ENCODE measurements around the gene RPTOR. TPM values are rescaled to one million over a fixed set of nuclear protein-coding genes. Genes with fewer than 3 reads are reported as not detected.
"Not testable (repeated sequence)": the region's sequence is repeated elsewhere in the genome, so short reads cannot be mapped to it uniquely, and the experiment has no call there.

Gene RPTOR
- total RNA-seq, 4 donors from 2014 or later = 47.6 to 56.9 (median 55.4) TPM

DNA sequence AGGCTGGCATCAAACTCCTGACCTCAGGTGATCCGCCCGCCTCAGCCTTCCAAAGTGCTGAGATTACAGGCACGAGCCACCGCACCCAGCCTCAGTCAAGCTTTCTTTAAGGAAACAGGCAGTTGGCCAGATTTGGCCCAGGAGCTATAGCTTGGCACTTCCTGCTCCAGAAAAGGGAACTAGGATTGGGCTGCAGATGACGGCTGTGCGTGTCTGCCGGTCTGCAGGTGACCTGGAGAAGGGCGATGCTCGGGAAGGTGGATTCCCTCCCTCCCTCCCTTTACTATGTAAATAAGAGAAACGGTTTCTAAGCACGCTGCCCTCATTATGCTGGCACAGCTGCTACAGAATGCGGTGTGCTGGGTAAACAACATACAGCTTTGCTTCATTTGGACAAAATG lies 215.9 kb downstream of the RPTOR start:
- intact Hi-C loops (cut with DNase I; ENCODE audit: low total_unique reads) = no loop called here
- DNase-seq (no peak), ATAC-seq (no peak)
- H3K36me3 ChIP-seq = no peaks in the 10 kb centered on the region
- no peaks in the 10 kb centered on the region for H3K27me3 ChIP-seq
- no peak overlapping the region for H3K27ac ChIP-seq
- H3K9me3 ChIP-seq = no peaks in the 10 kb centered on the region
- peaks cover 0 to 15% of the 10 kb centered on the region in 2 donors for H3K4me1 ChIP-seq
- in situ Hi-C loops (cut with MboI; ENCODE audit: low sequenced_read_pairs in 4 of 4) = no loop called here
- no peak overlapping the region for H3K4me3 ChIP-seq
- TF ChIP-seq, protein P1, sequence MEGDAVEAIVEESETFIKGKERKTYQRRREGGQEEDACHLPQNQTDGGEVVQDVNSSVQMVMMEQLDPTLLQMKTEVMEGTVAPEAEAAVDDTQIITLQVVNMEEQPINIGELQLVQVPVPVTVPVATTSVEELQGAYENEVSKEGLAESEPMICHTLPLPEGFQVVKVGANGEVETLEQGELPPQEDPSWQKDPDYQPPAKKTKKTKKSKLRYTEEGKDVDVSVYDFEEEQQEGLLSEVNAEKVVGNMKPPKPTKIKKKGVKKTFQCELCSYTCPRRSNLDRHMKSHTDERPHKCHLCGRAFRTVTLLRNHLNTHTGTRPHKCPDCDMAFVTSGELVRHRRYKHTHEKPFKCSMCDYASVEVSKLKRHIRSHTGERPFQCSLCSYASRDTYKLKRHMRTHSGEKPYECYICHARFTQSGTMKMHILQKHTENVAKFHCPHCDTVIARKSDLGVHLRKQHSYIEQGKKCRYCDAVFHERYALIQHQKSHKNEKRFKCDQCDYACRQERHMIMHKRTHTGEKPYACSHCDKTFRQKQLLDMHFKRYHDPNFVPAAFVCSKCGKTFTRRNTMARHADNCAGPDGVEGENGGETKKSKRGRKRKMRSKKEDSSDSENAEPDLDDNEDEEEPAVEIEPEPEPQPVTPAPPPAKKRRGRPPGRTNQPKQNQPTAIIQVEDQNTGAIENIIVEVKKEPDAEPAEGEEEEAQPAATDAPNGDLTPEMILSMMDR (IDR thresholded peaks at IDR 0.05 in 4 of 5, conservative IDR thresholded peaks at IDR 0.05 in 1 of 5) = no peak
- TF ChIP-seq POLR2A (IDR thresholded peaks at IDR 0.05) = no peak

DNA sequence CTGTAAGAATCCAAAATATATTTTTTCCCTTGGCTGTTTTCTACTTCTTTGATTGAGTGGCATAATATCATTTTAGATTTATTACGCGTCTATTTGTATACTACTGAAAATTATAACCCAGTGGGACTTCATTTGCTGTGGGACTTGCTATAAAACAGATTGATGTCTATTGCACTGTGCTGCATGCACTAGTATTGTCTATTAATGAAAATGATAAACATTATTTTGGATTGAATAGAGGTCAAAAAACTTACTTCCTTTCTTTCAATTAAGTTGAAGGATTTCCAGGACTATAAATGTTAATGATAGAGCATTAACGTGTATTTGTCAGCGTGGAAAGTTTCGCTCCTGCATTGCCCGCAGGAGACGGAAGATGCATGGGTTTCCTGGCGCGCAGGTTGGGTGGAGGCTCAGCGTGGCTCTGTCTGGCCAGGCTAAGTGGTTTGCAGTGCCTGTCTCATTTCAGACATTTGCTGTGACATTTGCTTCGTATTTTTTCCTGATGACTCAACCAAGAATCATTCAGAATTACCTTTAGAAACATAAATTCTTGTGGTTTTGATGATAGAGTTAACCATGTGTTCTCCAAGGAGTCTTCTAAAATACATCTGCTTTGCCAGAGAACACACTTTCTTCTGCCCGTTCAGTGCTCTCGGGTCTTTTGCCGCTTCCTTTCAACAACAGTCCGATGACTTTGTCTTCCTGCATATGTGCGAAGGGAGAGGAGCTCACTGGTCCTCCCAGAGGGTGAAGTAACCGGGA lies 216.7 kb downstream of the RPTOR start:
- TF ChIP-seq POLR2A (IDR thresholded peaks at IDR 0.05) = no peak
- Histone ChIP-seq H3K4me1 (peaks cover 0 to 15% of the 10 kb centered on the region in 2 donors), H3K36me3 (no peaks in the 10 kb centered on the region), H3K27ac (no peak overlapping the region), H3K27me3 (no peaks in the 10 kb centered on the region), H3K4me3 (no peak overlapping the region), H3K9me3 (no peaks in the 10 kb centered on the region)
- in situ Hi-C loops (cut with MboI; ENCODE audit: low sequenced_read_pairs in 4 of 4) = no loop called here
- ATAC-seq = no peak
- intact Hi-C loops (cut with DNase I; ENCODE audit: low total_unique reads) = no loop called here
- no peak for DNase-seq

DNA sequence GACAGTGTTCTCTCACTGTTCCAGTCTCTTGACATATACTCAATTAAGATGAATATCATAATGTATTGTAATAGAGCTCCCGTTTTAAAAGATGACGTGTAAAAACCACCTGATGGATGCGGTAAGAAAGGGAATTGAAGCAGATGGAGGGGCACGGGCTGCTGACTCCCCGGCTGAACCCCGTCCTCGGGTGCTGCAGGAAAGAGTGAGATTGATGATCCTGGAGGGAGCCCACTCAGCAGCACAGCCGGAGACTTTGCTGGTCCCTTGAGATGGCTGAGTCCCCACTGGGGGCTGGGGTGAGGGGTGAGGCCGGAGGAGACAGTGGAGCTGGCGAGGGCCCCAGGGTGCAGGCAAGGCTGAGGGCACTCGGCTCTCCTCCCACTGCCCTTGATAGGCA lies 217.4 kb downstream of the RPTOR start:
- TF ChIP-seq POLR2A (IDR thresholded peaks at IDR 0.05) = no peak
- TF ChIP-seq, protein P1 (IDR thresholded peaks at IDR 0.05 in 4 of 5, conservative IDR thresholded peaks at IDR 0.05 in 1 of 5) = no peak
- no peak overlapping the region for H3K4me3 ChIP-seq
- no peak overlapping the region for H3K27ac ChIP-seq
- H3K4me1 ChIP-seq = peaks cover 0 to 15% of the 10 kb centered on the region in 2 donors
- DNase-seq (no peak), ATAC-seq (no peak)
- intact Hi-C loops (cut with DNase I; ENCODE audit: low total_unique reads) = no loop called here
- no peaks in the 10 kb centered on the region for H3K36me3 ChIP-seq
- in situ Hi-C loops (cut with MboI; ENCODE audit: low sequenced_read_pairs in 4 of 4) = no loop called here
- no peaks in the 10 kb centered on the region for H3K27me3 ChIP-seq
- H3K9me3 ChIP-seq = no peaks in the 10 kb centered on the region

DNA sequence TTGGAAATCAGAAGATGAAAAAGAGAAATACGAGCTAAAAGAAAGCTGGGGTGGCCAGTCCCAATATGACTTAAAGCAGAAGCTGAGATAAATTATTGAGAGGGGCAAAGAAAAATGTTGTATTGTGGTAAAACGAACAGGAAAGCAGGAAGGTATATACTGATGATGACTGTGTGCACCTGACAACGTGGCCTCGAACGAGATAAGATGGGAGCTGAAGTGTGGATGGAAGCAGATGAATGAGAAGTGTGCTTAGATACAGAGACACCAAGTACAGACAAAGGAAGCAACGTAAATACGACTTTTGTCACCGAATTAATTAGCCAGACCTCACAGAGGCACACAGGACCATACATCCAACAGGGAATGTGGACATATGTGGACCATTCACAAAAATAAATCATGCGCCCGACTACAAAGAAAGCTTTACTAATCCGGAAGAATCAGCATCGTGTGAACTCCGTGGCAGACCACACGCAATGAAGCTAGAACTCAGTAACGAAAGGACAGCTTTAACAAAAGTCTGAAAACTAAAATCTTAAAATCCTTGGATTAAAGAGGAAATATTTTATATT lies 218.7 kb downstream of the RPTOR start:
- Histone ChIP-seq H3K4me3 (no peak overlapping the region), H3K4me1 (peaks cover 0 to 10% of the 10 kb centered on the region in 2 donors), H3K9me3 (no peaks in the 10 kb centered on the region), H3K36me3 (no peaks in the 10 kb centered on the region), H3K27ac (no peak overlapping the region), H3K27me3 (no peaks in the 10 kb centered on the region)
- in situ Hi-C loops (cut with MboI; ENCODE audit: low sequenced_read_pairs in 4 of 4) (no loop called here), intact Hi-C loops (cut with DNase I; ENCODE audit: low total_unique reads) (no loop called here)
- DNase-seq (no peak), ATAC-seq (no peak)
- no peak for TF ChIP-seq POLR2A (IDR thresholded peaks at IDR 0.05)
- TF ChIP-seq, protein P1 (IDR thresholded peaks at IDR 0.05 in 4 of 5, conservative IDR thresholded peaks at IDR 0.05 in 1 of 5) = no peak

DNA sequence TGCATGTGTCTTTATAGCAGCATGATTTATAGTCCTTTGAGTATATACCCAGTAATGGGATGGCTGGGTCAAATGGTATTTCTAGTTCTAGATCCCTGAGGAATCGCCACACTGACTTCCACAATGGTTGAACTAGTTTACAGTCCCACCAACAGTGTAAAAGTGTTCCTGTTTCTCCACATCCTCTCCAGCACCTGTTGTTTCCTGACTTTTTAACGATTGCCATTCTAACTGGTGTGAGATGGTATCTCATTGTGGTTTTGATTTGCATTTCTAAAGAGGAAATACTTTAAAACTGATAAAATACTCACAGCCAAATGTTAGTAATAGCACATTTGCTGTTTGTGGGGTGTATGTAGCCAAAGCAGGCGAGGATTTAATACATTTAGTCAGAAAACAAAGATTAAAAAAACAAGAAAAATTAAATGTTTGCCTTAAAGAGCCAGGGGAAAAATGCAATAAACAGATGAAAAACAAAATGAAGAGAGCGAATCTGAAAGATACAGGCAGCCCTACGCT lies 220.0 kb downstream of the RPTOR start:
- DNase-seq; ATAC-seq; intact Hi-C loops (cut with DNase I; ENCODE audit: low total_unique reads); H3K4me1 ChIP-seq; H3K27ac ChIP-seq; H3K4me3 ChIP-seq; in situ Hi-C loops (cut with MboI; ENCODE audit: low sequenced_read_pairs in 4 of 4); H3K27me3 ChIP-seq; H3K36me3 ChIP-seq; H3K9me3 ChIP-seq: not testable (repeated sequence)

Measured in gastrocnemius medialis (tissue), 4 donors.